Anterior cingulate cortex (tissue), 58 donors: ENCODE measurements around the gene SIVA1.
"Not testable (repeated sequence)": the region's sequence is repeated elsewhere in the genome, so short reads cannot be mapped to it uniquely, and the experiment has no call there.

Source experiments
- DNase-seq, 58 donors: peaks; one replicate each; lab custom pipeline; 2025; lab: John Stamatoyannopoulos, UW

Gene SIVA1

DNA sequence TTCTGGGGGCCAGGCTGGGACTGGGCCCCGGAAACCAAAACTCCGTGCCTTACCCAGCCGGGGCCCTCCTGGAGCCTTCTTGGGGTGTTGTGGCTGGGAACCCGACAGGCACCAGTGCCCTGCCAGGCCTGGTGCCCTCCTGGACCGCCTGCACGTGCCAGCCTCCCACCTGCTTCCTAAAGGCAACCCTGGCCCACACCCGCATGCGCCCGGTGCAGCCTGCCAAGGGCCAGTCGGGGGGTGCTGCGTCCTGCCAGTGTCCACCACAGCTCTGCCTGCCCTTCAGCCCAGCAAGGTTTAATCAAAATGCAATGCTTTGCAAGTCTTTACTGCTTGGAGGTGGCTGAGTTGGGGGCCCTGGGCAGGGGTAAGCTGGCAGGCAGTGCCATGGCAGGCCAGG is 34.1 kb upstream of the SIVA1 start:
- DNase-seq = no peak

GRCh38 chr14:104719343-104719742 is 33.6 kb upstream of the SIVA1 start:
- no peak for DNase-seq

DNA sequence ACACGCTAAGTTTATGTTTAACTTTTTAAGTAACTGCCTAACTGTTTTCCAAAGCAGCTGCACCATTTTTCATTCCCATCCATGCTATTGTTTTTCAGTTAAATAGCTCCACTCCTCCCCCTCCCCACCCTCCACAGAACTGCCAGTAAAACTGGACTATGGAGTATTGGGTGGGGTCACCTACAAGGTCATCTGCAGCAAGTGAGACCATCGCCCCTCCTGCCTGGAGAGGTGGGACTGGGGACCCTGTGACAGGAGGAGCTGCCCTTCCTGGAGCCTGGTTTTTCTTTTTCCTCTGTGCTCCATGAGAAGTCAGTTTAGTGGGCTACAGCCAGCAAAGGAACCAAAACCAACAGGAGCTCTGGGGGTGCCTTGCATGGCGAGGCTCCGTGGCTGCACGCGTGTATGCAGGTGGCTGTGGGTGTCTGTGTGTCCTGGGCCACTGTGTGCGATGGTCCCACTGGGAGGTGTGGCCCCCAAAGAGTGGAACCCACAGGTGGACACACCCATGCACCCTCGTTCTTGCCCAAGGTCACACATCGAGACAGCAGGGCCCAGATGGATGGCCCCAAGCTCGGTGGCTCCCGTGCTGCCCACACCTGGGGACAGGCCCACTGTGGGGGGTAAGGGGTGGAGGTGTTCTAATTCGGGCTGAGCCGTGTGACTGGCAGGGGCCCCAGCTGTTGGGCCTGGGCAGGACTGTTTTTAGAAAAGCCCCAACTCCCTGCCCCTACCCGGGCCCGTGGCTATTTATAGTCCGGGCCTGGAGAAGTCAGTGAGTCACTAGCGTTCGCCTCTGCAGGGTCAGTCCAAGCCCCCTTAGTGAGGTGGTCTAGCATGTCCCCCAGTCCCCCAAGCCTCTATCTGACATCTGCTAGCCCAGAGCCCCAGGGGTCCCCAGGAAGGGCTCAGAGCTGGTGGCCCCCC is 31.2 kb upstream of the SIVA1 start:
- peak in 1 of 58 donors; percentile 24 for DNase-seq

GRCh38 chr14:104722938-104723650 is 29.9 kb upstream of the SIVA1 start:
- peak in 1 of 58 donors; percentile 30 for DNase-seq

DNA sequence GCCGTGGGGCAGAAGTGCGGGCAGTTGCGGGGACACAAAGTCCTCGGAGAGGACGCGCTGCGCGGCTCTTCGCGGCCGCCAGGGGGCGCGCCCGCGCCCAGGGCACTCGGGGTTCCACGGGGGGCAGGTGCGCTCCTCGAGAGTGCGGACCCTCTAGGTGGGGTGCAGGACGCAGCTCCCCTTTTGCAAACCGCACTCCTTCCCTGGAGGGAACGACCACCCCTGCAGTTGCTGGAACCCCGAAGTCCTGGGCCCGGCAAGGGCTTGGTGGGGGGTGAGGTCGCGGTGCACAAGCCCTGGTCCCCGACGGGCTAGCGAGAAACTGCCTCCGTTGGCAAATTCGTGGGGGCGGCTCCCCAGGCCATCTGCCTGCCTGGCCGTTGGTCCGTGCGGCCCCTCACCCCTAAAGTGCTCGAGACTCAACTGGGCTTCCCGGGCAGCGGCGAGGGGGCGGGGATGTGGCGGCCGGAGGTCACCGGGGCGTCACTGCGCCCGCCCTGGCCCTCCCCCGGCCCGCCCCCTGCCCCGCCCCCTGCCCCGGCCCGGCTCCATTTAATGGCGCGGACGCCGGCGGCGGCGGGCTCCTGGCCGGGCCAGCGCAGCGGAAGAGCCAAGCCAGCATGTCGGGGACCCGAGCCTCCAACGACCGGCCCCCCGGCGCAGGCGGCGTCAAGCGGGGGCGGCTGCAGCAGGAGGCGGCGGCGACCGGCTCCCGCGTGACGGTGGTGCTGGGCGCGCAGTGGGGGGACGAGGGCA is 29.1 kb upstream of the SIVA1 start, which contains the start of gene ADSS1:
Gene ADSS1, plus strand, starts transcription at position 579 of the 756 bp plus-strand sequence. Its CDS starts 42 bp downstream, at position 621.
- peak in 40 of 58 donors; percentile 12 to 71 (median 47) for DNase-seq

DNA sequence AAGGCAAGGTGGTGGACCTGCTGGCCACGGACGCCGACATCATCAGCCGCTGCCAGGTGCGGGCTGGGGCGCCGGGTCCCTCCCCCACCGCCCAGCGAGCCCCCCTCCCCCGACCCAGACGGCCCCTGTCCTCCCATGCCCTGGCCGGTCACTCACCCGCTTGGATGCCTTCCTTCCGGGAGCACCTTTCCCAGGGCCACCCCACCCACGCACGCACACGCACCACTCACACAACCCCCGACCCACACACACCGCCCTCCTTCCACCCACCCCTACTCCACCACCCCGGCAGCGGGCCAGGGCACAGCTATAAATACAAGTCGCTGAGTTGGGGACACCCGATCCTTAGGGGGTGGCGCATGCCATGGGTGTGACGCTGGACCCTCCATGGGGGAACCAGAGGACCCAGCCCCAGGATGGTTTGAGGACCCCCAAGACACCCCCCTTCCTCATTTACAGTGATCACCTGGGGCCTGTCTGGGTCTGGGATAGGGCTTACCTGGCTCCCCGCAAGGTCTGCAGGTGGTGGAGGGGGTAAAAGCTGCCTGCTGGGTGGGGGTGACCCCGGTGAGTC is 28.5 kb upstream of the SIVA1 start:
- peak in 9 of 58 donors; percentile 41 to 86 (median 57) for DNase-seq

DNA sequence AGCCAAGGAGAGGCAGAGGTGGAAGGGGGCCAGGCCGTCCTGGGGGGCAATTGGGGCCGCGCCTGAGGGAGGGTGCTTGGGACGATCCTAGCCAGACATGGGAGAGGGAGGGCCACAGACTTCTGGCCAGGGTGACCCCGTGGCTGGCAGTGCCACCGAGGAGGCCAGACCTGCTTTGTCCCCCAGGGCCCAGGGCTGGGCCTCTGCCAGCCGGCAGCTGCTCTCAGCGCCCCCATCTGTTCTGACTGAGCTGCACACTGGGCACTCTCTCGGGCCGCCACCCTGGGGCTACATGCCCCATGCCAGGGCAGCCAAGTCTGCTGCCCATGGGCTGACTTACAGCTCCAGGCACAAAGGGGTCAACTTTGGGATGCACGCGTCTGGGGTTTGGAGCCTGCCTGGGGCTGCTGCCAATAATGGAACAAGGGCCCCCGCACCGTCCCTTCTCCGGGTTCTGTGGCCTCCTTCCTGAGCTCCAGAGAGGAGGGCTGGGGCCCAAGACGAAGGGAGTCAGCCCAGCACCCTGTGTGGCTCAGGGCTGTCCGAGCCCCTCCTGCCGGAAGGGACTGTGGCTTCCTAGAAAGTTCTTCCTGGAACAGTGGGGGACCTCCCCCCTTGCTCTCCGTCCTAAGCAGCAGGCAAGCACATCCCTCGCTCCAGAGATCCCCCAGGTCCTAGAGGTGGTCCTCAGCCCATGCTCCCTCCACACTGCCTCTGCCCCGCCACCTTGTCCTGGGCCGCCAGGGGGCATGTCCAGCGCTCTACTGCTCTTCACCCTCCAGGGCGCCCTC is 27.8 kb upstream of the SIVA1 start:
- peak in 25 of 58 donors; percentile 6 to 86 (median 43) for DNase-seq

DNA sequence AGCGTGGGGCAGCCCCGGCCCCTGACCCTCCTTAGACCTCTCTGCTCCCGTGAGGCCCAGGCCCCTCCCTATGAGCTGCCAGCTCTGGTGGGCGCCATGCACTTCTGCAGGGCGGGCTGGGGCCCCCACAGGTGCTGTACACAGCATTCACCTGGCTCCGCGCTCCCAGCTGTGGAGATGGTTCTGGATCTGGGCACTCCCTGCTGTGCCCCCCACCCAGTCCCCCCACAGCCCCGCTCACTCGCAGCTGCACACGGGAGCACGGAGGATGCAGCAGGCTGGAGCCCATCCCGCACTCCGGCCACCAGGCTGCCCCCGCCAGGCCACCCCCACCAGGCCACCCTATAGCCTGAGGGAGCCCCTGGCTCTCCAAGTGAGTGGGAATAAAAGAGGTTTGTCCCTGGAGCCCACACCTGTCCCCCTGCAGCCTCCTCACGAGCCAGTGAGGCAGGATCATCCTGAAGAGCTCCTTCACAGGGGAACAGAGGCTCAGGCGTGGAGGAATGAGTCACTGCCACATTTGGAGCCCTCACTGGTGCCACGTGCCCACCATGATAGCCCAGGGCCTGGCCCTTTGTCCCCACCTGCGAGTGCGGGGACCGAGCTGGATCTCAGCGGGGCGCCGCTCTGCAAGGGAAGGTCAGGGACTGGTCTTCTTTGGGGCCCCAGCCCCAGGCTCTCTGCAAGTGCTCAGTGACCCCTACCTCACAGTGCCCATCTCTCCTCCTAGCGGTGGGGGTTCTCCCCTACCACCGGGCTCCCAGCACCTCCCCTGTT is 27.0 kb upstream of the SIVA1 start:
- DNase-seq = no peak

DNA sequence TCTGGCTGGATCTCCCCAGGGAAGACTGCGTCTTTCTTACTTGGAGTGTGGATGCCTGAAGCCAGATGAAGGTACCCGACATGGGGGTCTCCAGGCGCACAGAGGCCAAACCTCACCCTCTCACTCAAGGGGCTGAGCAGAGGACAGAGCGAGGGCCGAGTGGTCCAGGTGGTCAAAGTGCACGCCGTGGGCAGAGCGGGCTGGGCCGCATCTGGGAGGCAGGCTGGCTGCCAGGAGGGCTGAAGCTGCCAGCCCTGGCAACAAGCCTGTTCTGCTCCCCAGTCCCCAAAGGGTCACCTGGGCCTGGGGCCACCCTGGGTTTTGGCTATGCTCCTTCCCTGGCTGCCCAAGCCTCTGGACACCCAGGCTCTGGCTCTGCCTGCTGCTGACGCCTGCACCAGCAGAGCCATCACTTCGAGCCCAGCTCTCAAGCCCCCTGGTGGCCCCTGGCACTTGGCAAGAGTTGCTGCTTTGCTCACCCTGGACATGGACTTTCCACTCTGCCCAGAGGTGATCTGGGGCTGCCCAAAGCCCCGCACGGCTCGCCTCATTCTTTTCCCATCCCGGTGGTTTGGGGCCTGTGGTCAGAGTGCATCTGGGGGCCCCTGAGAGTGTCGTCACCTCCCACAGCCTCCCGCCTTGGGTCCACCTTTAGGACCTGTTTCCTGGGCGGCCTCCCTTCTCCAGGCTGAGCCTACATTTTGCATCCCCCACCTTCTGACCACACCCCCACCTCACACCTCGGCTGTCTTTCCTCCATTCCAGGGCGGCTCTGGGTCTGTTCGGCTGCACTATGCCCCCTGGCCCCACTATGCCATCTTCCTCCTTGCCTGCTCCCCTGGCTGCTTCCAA is 26.1 kb upstream of the SIVA1 start:
- peak in 3 of 58 donors; percentile 8 to 33 (median 20) for DNase-seq

- DNase-seq = no peak
These were observed 24.3 kb upstream of the SIVA1 start for GRCh38 chr14:104728631-104729030.

DNA sequence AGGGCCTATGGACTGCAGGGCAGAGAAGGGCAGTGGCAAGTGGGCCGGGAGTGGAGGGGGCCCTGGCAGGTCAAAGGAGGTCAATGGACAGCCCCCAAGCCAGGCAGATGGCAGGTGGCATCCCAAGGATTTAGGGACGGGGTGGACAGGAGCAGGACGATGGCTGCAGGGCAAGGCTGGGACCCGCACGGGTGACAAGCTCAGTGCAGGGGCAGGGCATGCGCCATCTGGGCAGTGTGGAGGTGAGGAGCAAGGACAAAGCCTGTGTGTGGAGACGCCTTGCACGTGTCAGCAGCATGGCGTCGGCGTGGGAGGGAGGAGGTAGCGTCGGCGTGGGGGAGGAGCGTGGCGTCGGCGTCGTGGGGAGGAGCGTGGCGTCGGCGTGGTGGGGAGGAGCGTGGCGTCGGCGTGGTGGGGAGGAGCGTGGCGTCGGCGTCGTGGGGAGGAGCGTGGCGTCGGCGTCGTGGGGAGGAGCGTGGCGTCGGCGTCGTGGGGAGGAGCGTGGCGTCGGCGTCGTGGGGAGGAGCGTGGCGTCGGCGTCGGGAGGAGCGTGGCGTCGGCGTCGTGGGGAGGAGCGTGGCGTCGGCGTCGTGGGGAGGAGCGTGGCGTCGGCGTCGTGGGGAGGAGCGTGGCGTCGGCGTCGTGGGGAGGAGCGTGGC is 23.6 kb upstream of the SIVA1 start:
- DNase-seq = not testable (repeated sequence)

DNA sequence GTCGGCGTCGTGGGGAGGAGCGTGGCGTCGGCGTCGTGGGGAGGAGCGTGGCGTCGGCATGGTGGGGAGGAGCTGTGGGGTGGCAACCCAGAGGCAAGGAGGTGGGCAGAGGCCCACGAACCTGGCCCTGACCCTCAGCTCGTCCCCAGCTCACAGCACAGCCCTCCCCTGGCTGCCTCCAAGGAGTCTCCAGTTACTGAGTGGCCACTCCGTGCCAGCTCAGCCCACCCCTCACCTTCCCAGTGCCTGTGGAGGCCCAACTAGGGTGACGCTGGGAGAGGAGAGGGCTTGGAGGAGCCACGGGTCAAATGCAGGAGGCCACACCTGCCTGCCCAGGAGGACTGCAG is 23.1 kb upstream of the SIVA1 start:
- no peak for DNase-seq

DNA sequence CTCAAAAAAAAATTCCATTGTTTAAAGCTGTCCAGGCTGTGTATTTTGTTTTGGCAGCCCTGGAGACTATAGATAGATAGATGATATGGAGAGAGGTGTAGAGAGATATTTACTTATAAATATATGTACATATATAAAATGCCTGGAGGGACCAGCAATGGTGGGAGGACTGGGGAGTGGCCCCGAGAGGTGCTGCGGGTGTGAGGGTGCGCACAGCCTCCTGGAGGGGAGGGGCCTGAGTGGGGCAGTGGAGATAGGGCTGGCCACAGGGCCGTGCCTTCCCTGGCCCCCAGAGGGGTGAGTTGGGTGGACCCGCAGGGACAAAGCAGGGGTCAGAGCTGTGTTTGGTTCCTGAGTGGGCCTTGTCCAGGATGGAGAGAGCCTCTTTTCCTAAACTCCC is 22.5 kb upstream of the SIVA1 start:
- no peak for DNase-seq

GRCh38 chr14:104731320-104732294 is 21.3 kb upstream of the SIVA1 start:
- DNase-seq = no peak

GRCh38 chr14:104732355-104732804 is 20.6 kb upstream of the SIVA1 start:
- peak in 6 of 58 donors; percentile 17 to 49 (median 25) for DNase-seq
